ENCODE results near the gene DHDH.

DNA sequence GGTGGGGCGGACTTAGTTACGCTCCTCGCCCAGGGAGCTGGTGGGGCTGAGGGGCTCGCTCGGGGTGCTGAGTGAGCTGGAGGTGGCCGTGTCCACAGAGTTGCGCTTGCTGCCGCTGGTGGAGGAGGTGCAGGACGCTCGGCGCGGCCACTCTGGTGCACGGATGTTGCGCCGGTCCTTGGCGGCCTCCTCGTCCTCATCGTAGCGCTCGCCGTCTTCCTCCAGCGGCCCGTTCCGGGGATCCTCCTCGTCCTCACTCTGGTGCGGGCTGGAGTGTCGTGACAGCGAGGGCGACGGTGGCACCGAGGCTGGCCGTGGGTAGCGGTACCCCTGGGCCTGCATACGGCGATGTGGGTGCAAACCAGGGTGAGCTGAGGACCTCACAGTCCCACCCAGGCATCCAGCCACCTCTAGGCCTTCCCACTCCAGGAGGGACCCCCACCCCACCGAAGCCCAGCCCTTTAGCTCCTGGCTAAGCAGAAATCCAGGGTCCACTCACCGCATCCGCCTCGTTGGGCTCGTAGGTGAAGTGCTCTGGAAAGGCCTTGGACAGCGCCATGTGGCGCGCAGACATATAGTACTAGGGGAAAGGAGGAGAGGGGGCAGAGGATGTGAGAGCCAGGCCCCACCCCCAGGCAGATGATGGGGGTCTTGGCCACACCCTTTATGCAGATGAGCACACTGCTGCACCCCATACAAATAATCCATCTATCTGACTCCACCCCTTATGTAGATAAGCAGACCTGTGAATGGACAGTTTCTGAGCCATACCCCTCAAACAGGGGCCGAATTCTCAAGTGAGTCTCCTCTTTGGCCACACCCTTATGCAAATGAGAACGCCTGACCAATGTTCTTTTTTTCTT lies 36.0 kb downstream of the DHDH start:
- TF ChIP-seq, protein P1, sequence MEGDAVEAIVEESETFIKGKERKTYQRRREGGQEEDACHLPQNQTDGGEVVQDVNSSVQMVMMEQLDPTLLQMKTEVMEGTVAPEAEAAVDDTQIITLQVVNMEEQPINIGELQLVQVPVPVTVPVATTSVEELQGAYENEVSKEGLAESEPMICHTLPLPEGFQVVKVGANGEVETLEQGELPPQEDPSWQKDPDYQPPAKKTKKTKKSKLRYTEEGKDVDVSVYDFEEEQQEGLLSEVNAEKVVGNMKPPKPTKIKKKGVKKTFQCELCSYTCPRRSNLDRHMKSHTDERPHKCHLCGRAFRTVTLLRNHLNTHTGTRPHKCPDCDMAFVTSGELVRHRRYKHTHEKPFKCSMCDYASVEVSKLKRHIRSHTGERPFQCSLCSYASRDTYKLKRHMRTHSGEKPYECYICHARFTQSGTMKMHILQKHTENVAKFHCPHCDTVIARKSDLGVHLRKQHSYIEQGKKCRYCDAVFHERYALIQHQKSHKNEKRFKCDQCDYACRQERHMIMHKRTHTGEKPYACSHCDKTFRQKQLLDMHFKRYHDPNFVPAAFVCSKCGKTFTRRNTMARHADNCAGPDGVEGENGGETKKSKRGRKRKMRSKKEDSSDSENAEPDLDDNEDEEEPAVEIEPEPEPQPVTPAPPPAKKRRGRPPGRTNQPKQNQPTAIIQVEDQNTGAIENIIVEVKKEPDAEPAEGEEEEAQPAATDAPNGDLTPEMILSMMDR (conservative IDR thresholded peaks at IDR 0.05; ENCODE audit: low read depth in 2 of 2), result no peak
- TF ChIP-seq ZNF114 (CRISPR knock-in tag; IDR thresholded peaks at IDR 0.05) (no peak), POLR2AphosphoS5 (IDR thresholded peaks at IDR 0.05; ENCODE audit: low read depth) (no peak), REST (IDR thresholded peaks at IDR 0.05; ENCODE audit: unreplicated experiment) (no peak), EZH2 (IDR thresholded peaks at IDR 0.05; ENCODE audit: low read depth, unreplicated experiment) (no peak), EZH2phosphoT487 (IDR thresholded peaks at IDR 0.05; ENCODE audit: unreplicated experiment) (no peak), ZNF331 (CRISPR knock-in tag; IDR thresholded peaks at IDR 0.05; ENCODE audit: low read depth) (no peak), CREB1 (CRISPR knock-in tag; IDR thresholded peaks at IDR 0.05; ENCODE audit: low read depth) (no peak), JUNB (IDR thresholded peaks at IDR 0.05; ENCODE audit: unreplicated experiment) (no peak), STAT1 (IDR thresholded peaks at IDR 0.05; ENCODE audit: unreplicated experiment) (no peak)

Measured in GM23338 (cell line).